ENCODE results near the gene HEATR5A. TPM values are rescaled to one million over a fixed set of nuclear protein-coding genes. Genes with fewer than 3 reads are reported as not detected.
"Not testable (repeated sequence)": the region's sequence is repeated elsewhere in the genome, so short reads cannot be mapped to it uniquely, and the experiment has no call there.

HEATR5A gene
- polyA plus RNA-seq, 2 of the 4 experiments (the other 2 are of a cell fraction) = 29.5 to 49.5 TPM

DNA sequence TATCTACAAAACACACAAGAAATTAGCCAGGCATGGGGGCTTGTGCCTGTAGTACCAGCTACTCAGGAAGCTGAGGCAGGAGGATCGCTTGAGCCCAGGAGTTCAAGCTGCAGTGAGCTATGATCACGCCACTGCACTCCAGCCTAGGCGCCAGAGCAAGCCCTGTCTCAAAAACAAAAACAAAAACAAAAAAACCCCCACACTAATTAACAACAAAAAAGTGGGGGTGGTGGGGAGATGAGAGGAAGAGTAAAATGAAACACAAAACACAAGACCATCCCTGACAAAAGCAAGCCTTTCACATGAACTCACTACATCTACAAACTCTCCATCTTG is 158.9 kb downstream of the HEATR5A start:
- H3K27ac ChIP-seq = peak overlapping the region; percentile 13 to 73; a peak in 4 of 6 replicates
- DNase-seq (ENCODE audit: low read depth in 1 of 2, low spot score in 1 of 2) (no peak), ATAC-seq (no peak), FAIRE-seq (no peak)
- ChIA-PET CTCF (interaction anchor here (1.1 to 1.7 kb wide), 2 partner anchors 38 to 54 kb away, joined by 3 to 5 read pairs; partner anchors contain the start of gene HECTD1), POLR2A (interaction anchor here (1.1 kb wide), 1 partner anchor 54 kb away, joined by 4 read pairs; the partner anchor contains the start of gene HECTD1)
- WGBS (ENCODE audit: missing lambda C conversion rate) = 94% methylated on average over 3 of the region's 3 CpGs
- peak overlapping the region; percentile 37 for H3K4me2 ChIP-seq
- H3K9me3 ChIP-seq = peaks cover 6% of the 10 kb centered on the region; the same call in 1 of the 3 replicates
- no peak for TF ChIP-seq CBX2 (IDR thresholded peaks at IDR 0.05; ENCODE audit: borderline replicate concordance, low read depth)
- TF ChIP-seq, protein P1, sequence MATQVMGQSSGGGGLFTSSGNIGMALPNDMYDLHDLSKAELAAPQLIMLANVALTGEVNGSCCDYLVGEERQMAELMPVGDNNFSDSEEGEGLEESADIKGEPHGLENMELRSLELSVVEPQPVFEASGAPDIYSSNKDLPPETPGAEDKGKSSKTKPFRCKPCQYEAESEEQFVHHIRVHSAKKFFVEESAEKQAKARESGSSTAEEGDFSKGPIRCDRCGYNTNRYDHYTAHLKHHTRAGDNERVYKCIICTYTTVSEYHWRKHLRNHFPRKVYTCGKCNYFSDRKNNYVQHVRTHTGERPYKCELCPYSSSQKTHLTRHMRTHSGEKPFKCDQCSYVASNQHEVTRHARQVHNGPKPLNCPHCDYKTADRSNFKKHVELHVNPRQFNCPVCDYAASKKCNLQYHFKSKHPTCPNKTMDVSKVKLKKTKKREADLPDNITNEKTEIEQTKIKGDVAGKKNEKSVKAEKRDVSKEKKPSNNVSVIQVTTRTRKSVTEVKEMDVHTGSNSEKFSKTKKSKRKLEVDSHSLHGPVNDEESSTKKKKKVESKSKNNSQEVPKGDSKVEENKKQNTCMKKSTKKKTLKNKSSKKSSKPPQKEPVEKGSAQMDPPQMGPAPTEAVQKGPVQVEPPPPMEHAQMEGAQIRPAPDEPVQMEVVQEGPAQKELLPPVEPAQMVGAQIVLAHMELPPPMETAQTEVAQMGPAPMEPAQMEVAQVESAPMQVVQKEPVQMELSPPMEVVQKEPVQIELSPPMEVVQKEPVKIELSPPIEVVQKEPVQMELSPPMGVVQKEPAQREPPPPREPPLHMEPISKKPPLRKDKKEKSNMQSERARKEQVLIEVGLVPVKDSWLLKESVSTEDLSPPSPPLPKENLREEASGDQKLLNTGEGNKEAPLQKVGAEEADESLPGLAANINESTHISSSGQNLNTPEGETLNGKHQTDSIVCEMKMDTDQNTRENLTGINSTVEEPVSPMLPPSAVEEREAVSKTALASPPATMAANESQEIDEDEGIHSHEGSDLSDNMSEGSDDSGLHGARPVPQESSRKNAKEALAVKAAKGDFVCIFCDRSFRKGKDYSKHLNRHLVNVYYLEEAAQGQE (IDR thresholded peaks at IDR 0.05) = no peak
- TF ChIP-seq, protein P2, sequence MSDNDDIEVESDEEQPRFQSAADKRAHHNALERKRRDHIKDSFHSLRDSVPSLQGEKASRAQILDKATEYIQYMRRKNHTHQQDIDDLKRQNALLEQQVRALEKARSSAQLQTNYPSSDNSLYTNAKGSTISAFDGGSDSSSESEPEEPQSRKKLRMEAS (IDR thresholded peaks at IDR 0.05) = no peak
- TF ChIP-seq EHMT2 (IDR thresholded peaks at IDR 0.05; ENCODE audit: low read depth) = no peak
- TF ChIP-seq ZC3H11A (IDR thresholded peaks at IDR 0.05) = no peak
- no peak for TF ChIP-seq EP300 (IDR thresholded peaks at IDR 0.05)
- TF ChIP-seq TP53 (CRISPR knock-in tag; IDR thresholded peaks at IDR 0.05) = no peak
- TF ChIP-seq SREBF2 (IDR thresholded peaks at IDR 0.05) = no peak
- TF ChIP-seq, protein P3, sequence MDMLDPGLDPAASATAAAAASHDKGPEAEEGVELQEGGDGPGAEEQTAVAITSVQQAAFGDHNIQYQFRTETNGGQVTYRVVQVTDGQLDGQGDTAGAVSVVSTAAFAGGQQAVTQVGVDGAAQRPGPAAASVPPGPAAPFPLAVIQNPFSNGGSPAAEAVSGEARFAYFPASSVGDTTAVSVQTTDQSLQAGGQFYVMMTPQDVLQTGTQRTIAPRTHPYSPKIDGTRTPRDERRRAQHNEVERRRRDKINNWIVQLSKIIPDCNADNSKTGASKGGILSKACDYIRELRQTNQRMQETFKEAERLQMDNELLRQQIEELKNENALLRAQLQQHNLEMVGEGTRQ (IDR thresholded peaks at IDR 0.05) = no peak
- TF ChIP-seq, protein P4, sequence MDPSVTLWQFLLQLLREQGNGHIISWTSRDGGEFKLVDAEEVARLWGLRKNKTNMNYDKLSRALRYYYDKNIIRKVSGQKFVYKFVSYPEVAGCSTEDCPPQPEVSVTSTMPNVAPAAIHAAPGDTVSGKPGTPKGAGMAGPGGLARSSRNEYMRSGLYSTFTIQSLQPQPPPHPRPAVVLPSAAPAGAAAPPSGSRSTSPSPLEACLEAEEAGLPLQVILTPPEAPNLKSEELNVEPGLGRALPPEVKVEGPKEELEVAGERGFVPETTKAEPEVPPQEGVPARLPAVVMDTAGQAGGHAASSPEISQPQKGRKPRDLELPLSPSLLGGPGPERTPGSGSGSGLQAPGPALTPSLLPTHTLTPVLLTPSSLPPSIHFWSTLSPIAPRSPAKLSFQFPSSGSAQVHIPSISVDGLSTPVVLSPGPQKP (IDR thresholded peaks at IDR 0.05; ENCODE audit: low read depth, low read length) = no peak
- TF ChIP-seq, protein P5, sequence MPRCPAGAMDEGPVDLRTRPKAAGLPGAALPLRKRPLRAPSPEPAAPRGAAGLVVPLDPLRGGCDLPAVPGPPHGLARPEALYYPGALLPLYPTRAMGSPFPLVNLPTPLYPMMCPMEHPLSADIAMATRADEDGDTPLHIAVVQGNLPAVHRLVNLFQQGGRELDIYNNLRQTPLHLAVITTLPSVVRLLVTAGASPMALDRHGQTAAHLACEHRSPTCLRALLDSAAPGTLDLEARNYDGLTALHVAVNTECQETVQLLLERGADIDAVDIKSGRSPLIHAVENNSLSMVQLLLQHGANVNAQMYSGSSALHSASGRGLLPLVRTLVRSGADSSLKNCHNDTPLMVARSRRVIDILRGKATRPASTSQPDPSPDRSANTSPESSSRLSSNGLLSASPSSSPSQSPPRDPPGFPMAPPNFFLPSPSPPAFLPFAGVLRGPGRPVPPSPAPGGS (IDR thresholded peaks at IDR 0.05) = no peak
- TF ChIP-seq NFE2L2 (conservative IDR thresholded peaks at IDR 0.05; ENCODE audit: low read length) = no peak
- TF ChIP-seq CHD2 (IDR thresholded peaks at IDR 0.05; ENCODE audit: low read length, partially characterized antibody) = no peak
- no peak for TF ChIP-seq KDM5A (IDR thresholded peaks at IDR 0.05)
- TF ChIP-seq HDAC2 (IDR thresholded peaks at IDR 0.05) = no peak
- TF ChIP-seq HOXB13 (CRISPR knock-in tag; IDR thresholded peaks at IDR 0.05; ENCODE audit: low read depth) = no peak
- no peak for TF ChIP-seq RFX5 (IDR thresholded peaks at IDR 0.05)
- no peak overlapping the region for H3K4me3 ChIP-seq
- peaks cover 44% of the 10 kb centered on the region for H3K4me1 ChIP-seq

DNA sequence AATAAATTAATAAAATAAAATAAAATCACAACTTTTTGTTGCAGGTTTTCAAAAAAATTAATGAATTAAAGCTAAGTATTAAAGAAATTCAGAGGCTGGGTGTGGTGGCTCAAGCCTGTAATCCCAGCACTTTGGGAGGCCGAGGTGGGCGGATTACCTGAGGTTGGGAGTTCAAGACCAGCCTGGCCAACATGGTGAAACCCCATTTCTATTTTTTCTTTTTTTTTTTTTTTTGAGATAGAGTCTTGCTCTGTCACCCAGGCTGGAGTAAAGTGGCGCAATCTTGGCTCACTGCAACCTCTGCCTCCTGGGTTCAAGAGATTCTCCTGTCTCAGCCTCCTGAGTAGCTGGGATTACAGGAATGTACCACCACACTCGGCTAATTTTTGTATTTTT is 161.3 kb downstream of the HEATR5A start:
- FAIRE-seq; POLR2A ChIA-PET; H3K27ac ChIP-seq; DNase-seq (ENCODE audit: low read depth in 1 of 2, low spot score in 1 of 2); H3K9me3 ChIP-seq; ATAC-seq; H3K4me3 ChIP-seq; H3K4me2 ChIP-seq: not testable (repeated sequence)
- CTCF ChIA-PET = interaction anchor here (0.6 to 2.0 kb wide), 2 partner anchors 51 to 75 kb away, joined by 5 to 7 read pairs; partner anchors contain the start of gene HECTD1
- 83% methylated on average over 4 of the region's 4 CpGs for WGBS (ENCODE audit: missing lambda C conversion rate)
- peaks cover 38% of the 10 kb centered on the region for H3K4me1 ChIP-seq
